K562 (cell line): ENCODE data around the gene AQP9.

Source experiments
- ADNP ChIP-seq: fragments of 200-800 bp; sonication (Bioruptor generic); IDR thresholded peaks from 2 replicates; pipeline ENCODE4 v1.6.1; 2016; ENCODE audit warnings: missing genetic modification characterization, missing compliant biosample characterization
- BDP1 ChIP-seq: IDR thresholded peaks from 3 replicates; pipeline ENCODE4 v1.6.1; 2011; ENCODE audit not compliant: insufficient read length, insufficient read depth
- DACH1 ChIP-seq: fragments of 450-650 bp; IDR thresholded peaks from 2 replicates; pipeline ENCODE4 v1.6.1; 2018; ENCODE audit not compliant: partially characterized antibody
- HNRNPH1 ChIP-seq: fragments of 200-400 bp; formaldehyde crosslinking; optimal IDR thresholded peaks from 2 replicates; pipeline ENCODE3; 2017; ENCODE audit warnings: low read depth, mild to moderate bottlenecking, low read length, moderate library complexity
- JUNB ChIP-seq: fragments of 450-650 bp; formaldehyde crosslinking; conservative IDR thresholded peaks from 2 replicates; pipeline ENCODE4 v1.4.0; 2020; ENCODE audit warnings: mild to moderate bottlenecking
- SIX5 ChIP-seq, 2 experiments: IDR thresholded peaks; 2 replicates each; pipeline ENCODE4 v1.6.1; 2011; ENCODE audit warnings: low read length in 2 of 2, borderline replicate concordance in 1 of 2, low read depth in 1 of 2, mild to moderate bottlenecking in 1 of 2, moderate library complexity in 1 of 2; ENCODE audit not compliant: insufficient read depth in 1 of 2
- SP2 ChIP-seq: IDR thresholded peaks from 2 replicates; pipeline ENCODE4 v1.6.1; 2011; ENCODE audit warnings: mild to moderate bottlenecking, low read depth, low read length, moderate library complexity; ENCODE audit not compliant: poor library complexity, severe bottlenecking; ENCODE audit errors: extremely low read depth
- TAF15 ChIP-seq: fragments of 200-400 bp; formaldehyde crosslinking; IDR thresholded peaks from 2 replicates; pipeline ENCODE4 v1.6.1; 2017; ENCODE audit warnings: mild to moderate bottlenecking, low read depth, low read length, moderate library complexity
- ZNF384 ChIP-seq: IDR thresholded peaks from 2 replicates; pipeline ENCODE4 v1.6.1; 2012; ENCODE audit warnings: low read depth, low read length, improper control_type of control experiment
- TF ChIP-seq, protein P1 (sequence below), 3 experiments: IDR thresholded peaks in 2 of 3; conservative IDR thresholded peaks in 1 of 3; 2 replicates each; pipeline ENCODE4 v1.5.1; 2011 to 2012; ENCODE audit warnings: low read length in 3 of 3, mild to moderate bottlenecking in 3 of 3, control low read depth in 2 of 3, improper control_type of control experiment in 1 of 3, inconsistent platforms in 1 of 3, low read depth in 1 of 3, mixed read lengths in 1 of 3, moderate library complexity in 1 of 3; ENCODE audit not compliant: insufficient read depth in 2 of 3

DNA sequence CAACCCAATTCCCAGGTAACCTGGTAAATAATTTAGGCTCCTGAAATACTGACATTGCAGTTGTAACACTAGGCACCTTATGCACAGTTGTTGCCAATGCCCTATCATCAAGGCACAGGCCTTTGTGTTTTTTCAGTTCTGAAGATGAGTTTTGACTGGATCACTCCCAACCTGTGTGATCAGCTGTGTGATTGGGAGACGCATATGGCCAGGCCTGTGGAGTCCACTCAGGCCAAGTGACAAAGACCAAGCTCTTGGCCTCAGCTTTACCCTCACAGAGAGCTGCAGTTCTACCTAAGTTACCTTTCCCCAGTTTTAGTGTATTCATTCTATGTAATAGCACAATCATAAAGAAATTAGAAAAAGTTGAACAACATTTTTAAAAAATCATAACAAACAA lies 19.2 kb upstream of the AQP9 start:
- no peak for TF ChIP-seq SP2
- TF ChIP-seq JUNB = no peak
- no peak for TF ChIP-seq DACH1
- TF ChIP-seq ZNF384 = no peak
- TF ChIP-seq SIX5 (IDR thresholded peaks at IDR 0.05; ENCODE audit: borderline replicate concordance in 1 of 2, insufficient read depth in 1 of 2, low read depth in 1 of 2, low read length in 2 of 2) = no peak
- TF ChIP-seq BDP1 = no peak
- TF ChIP-seq HNRNPH1 = no peak
- no peak for TF ChIP-seq TAF15
- no peak for TF ChIP-seq ADNP
- TF ChIP-seq, protein P1, sequence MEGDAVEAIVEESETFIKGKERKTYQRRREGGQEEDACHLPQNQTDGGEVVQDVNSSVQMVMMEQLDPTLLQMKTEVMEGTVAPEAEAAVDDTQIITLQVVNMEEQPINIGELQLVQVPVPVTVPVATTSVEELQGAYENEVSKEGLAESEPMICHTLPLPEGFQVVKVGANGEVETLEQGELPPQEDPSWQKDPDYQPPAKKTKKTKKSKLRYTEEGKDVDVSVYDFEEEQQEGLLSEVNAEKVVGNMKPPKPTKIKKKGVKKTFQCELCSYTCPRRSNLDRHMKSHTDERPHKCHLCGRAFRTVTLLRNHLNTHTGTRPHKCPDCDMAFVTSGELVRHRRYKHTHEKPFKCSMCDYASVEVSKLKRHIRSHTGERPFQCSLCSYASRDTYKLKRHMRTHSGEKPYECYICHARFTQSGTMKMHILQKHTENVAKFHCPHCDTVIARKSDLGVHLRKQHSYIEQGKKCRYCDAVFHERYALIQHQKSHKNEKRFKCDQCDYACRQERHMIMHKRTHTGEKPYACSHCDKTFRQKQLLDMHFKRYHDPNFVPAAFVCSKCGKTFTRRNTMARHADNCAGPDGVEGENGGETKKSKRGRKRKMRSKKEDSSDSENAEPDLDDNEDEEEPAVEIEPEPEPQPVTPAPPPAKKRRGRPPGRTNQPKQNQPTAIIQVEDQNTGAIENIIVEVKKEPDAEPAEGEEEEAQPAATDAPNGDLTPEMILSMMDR (IDR thresholded peaks at IDR 0.05 in 2 of 3, conservative IDR thresholded peaks at IDR 0.05 in 1 of 3; ENCODE audit: insufficient read depth in 2 of 3, low read depth in 1 of 3, low read length in 3 of 3) = no peak
